SU-DHL-6 (cell line): ENCODE measurements around the gene TMEM119.

Source experiments
- H2AFZ ChIP-seq: fragments of 200-600 bp; sonication (generic); 2 replicates; pipeline ENCODE4 v1.6.1; 2014; ENCODE audit warnings: low read depth, mild to moderate bottlenecking, moderate library complexity, mixed read lengths, antibody characterized with exemption, low read length; ENCODE audit not compliant: severe bottlenecking
- H3F3A ChIP-seq: fragments of 200-600 bp; shearing (Covaris generic); 2 replicates; pipeline ENCODE4 v1.6.0; 2016; ENCODE audit warnings: antibody characterized with exemption, mild to moderate bottlenecking; ENCODE audit not compliant: insufficient read depth
- H3K27ac ChIP-seq: fragments of 200-600 bp; sonication (generic); 2 replicates; pipeline ENCODE4 v1.5.1; 2016; ENCODE audit warnings: low read depth, mild to moderate bottlenecking, low read length, moderate library complexity, mixed read lengths
- H3K27me3 ChIP-seq: fragments of 200-600 bp; sonication (generic), shearing (Covaris generic); 2 replicates; pipeline ENCODE4 v1.6.0; 2014; ENCODE audit warnings: mild to moderate bottlenecking, low read length
- H3K36me3 ChIP-seq: fragments of 200-600 bp; sonication (generic); 2 replicates; pipeline ENCODE4 v1.6.1; 2014; ENCODE audit warnings: mild to moderate bottlenecking, low read length, mixed read lengths
- H3K4me2 ChIP-seq: fragments of 300-600, 200-600 bp; shearing (Covaris generic), sonication (generic); 2 replicates; pipeline ENCODE4 v1.6.0; 2014; ENCODE audit warnings: low read length, low read depth, mild to moderate bottlenecking; ENCODE audit not compliant: poor library complexity, severe bottlenecking
- H3K4me3 ChIP-seq: fragments of 200-600 bp; sonication (generic); 2 replicates; pipeline ENCODE4 v1.5.1; 2014; ENCODE audit warnings: antibody characterized with exemption, low read length, mild to moderate bottlenecking, mixed read lengths; ENCODE audit not compliant: insufficient read depth, poor library complexity, severe bottlenecking
- H3K79me2 ChIP-seq: fragments of 200-600 bp; sonication (generic); 2 replicates; pipeline ENCODE4 v1.6.1; 2014; ENCODE audit warnings: mild to moderate bottlenecking, low read length, moderate library complexity; ENCODE audit not compliant: insufficient read depth
- H3K9ac ChIP-seq: fragments of 200-600 bp; sonication (generic); 2 replicates; pipeline ENCODE4 v1.7.0; 2014; ENCODE audit warnings: mild to moderate bottlenecking, low read length
- H3K9me2 ChIP-seq: fragments of 200-600 bp; sonication (generic); replicated peaks from 2 replicates; pipeline ENCODE4 v1.6.1; 2014; ENCODE audit warnings: low read length; ENCODE audit not compliant: insufficient read depth
- H3K9me3 ChIP-seq: fragments of 200-600 bp; sonication (generic); 2 replicates; pipeline ENCODE4 v1.6.1; 2014; ENCODE audit warnings: low read length, mixed read lengths; ENCODE audit not compliant: insufficient read depth
- H4K20me1 ChIP-seq: fragments of 200-600 bp; sonication (generic); 2 replicates; pipeline ENCODE4 v1.6.1; 2014; ENCODE audit warnings: low read depth, mild to moderate bottlenecking, antibody characterized with exemption, low read length, moderate library complexity, mixed read lengths
- CTCF ChIP-seq: fragments of 200-600 bp; sonication (generic); IDR thresholded peaks from one replicate; pipeline ENCODE4 v1.5.1; 2017; ENCODE audit warnings: antibody characterized with exemption, mild to moderate bottlenecking, low read length, moderate library complexity; ENCODE audit not compliant: insufficient read depth, poor library complexity, severe bottlenecking
- EZH2phosphoT487 ChIP-seq: fragments of 200-600 bp; sonication (generic), shearing (Covaris generic); conservative IDR thresholded peaks from 2 replicates; pipeline ENCODE4 v1.6.1; 2018; ENCODE audit warnings: mild to moderate bottlenecking, antibody characterized with exemption, low read length, moderate library complexity, mixed read lengths

The TMEM119 gene

GRCh38 chr12:108583991-108584390, 13.9 kb downstream of the TMEM119 start:
- TF ChIP-seq CTCF (no peak), EZH2phosphoT487 (no peak)
- H3K4me3 ChIP-seq = no peak overlapping the region
- no peaks in the 10 kb centered on the region for H3K79me2 ChIP-seq
- no peak overlapping the region for H2AFZ ChIP-seq
- H3K27ac ChIP-seq = no peak overlapping the region
- H3K9me2 ChIP-seq = no peaks in the 10 kb centered on the region
- no peaks in the 10 kb centered on the region for H4K20me1 ChIP-seq
- no peaks in the 10 kb centered on the region for H3K36me3 ChIP-seq
- H3K9me3 ChIP-seq = no peaks in the 10 kb centered on the region
- H3K27me3 ChIP-seq = no peaks in the 10 kb centered on the region
- H3F3A ChIP-seq = no peaks in the 10 kb centered on the region
- no peak overlapping the region for H3K9ac ChIP-seq
- H3K4me2 ChIP-seq = no peak overlapping the region

GRCh38 chr12:108582978-108583770, 14.7 kb downstream of the TMEM119 start:
- H3K27me3 ChIP-seq = no peaks in the 10 kb centered on the region
- no peak overlapping the region for H3K27ac ChIP-seq
- H3K4me2 ChIP-seq = no peak overlapping the region
- H3K9me2 ChIP-seq = no peaks in the 10 kb centered on the region
- no peak for TF ChIP-seq CTCF
- TF ChIP-seq EZH2phosphoT487 = no peak
- H2AFZ ChIP-seq = no peak overlapping the region
- H3F3A ChIP-seq = no peaks in the 10 kb centered on the region
- no peak overlapping the region for H3K4me3 ChIP-seq
- no peaks in the 10 kb centered on the region for H3K79me2 ChIP-seq
- H3K36me3 ChIP-seq = no peaks in the 10 kb centered on the region
- no peak overlapping the region for H3K9ac ChIP-seq
- no peaks in the 10 kb centered on the region for H3K9me3 ChIP-seq
- H4K20me1 ChIP-seq = no peaks in the 10 kb centered on the region

GRCh38 chr12:108582509-108582908, 15.4 kb downstream of the TMEM119 start:
- no peak overlapping the region for H3K9ac ChIP-seq
- H3K27me3 ChIP-seq = no peaks in the 10 kb centered on the region
- no peak overlapping the region for H3K27ac ChIP-seq
- H4K20me1 ChIP-seq = no peaks in the 10 kb centered on the region
- no peaks in the 10 kb centered on the region for H3F3A ChIP-seq
- no peak overlapping the region for H3K4me2 ChIP-seq
- no peaks in the 10 kb centered on the region for H3K9me2 ChIP-seq
- no peaks in the 10 kb centered on the region for H3K79me2 ChIP-seq
- no peaks in the 10 kb centered on the region for H3K36me3 ChIP-seq
- no peak overlapping the region for H3K4me3 ChIP-seq
- no peak overlapping the region for H2AFZ ChIP-seq
- no peaks in the 10 kb centered on the region for H3K9me3 ChIP-seq
- TF ChIP-seq CTCF = no peak
